GM12892 (cell line): ENCODE results near the gene CDH23.

ENCODE experiments used
- POLR2A ChIP-seq: IDR thresholded peaks from 2 replicates; pipeline ENCODE4 v1.6.1; 2011; ENCODE audit warnings: low read depth, low read length, control low read depth
- POLR2AphosphoS5 ChIP-seq: IDR thresholded peaks from 2 replicates; pipeline ENCODE4 v1.6.1; 2011; ENCODE audit warnings: low read depth, low read length, control low read depth

DNA sequence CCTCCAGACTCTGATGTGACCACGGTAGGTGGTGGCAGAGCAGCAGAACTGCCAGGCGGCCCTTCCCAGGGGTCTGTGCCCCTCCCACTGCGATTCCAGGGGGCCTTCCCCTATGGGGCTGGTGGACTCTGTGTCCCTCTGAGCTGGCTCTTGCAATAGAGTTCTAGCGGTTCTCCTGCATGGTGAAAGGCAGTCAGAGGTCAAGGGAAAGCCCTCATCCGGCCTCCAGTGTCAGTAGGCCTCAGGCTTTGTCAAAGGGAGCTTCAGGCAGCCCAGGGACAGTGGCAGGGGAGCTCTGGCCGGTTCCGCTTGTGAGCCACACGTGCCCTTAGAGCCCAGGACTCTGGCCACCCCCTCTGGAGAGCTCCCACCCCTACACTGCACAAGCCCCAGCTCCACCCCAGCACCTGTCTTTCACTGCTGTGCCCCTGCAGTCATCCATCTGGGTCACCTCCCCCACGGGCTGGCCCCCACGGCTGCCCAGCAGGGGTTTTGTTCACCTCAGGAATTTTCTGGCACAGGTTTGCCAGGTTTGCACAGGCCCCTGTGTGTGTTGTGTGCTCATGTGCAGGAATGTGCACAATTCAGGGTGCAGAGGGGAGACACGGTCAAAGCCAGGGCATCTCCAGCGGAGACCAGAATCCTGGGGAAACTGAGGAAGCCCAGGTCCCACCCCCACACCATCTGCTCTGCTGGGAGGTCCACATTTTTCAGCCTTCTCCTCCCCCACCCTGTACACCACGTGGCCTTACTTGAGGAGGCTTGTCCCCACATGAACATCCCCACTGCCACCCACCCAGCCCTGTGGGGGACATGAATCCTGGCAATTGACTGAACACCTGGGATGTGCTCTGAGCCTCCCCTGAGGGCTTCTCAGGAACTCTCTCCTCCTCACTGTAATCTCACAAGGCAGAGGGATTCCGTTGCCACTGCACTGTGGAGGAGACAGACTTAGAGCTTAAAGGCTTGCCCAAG is 299.1 kb downstream of the CDH23 start:
- no peak for TF ChIP-seq POLR2A
- TF ChIP-seq POLR2AphosphoS5 = no peak
